Mucosa of descending colon (tissue), 3 donors: ENCODE results near the gene SLC6A17. TPM values are rescaled to one million over a fixed set of nuclear protein-coding genes. Genes with fewer than 3 reads are reported as not detected.

ENCODE experiments used
- ATAC-seq: fragments of 200-7000 bp; cut with Tn5 transposase; one replicate; pipeline ENCODE4 v1.9.1; 2020; ENCODE audit warnings: mild to moderate bottlenecking, moderate library complexity
- DNase-seq, 3 donors: peaks; one replicate each; pipeline ENCODE4 v3.0.0-alpha.2; 2020
- H3K36me3 ChIP-seq: fragments of 200-600 bp; one replicate; pipeline ENCODE4 v1.8.0; 2021; ENCODE audit warnings: low read depth, mild to moderate bottlenecking
- H3K4me1 ChIP-seq: fragments of 200-600 bp; one replicate; pipeline ENCODE4 v1.8.0; 2021; ENCODE audit warnings: low read depth, mild to moderate bottlenecking
- H3K4me3 ChIP-seq: fragments of 200-600 bp; one replicate; pipeline ENCODE4 v1.8.0; 2021; ENCODE audit warnings: mild to moderate bottlenecking
- H3K9me3 ChIP-seq: fragments of 200-600 bp; one replicate; pipeline ENCODE4 v1.8.0; 2021; ENCODE audit warnings: mild to moderate bottlenecking
- CTCF ChIP-seq: fragments of 200-600 bp; IDR thresholded peaks from one replicate; pipeline ENCODE4 v1.8.0; 2022; ENCODE audit warnings: antibody characterized with exemption, mild to moderate bottlenecking
- intact Hi-C, 2 donors: fragments of 100-400 bp; cut with DNase I in 1 of 2; cut with micrococcal nuclease in 1 of 2; formaldehyde crosslinking; loops; one replicate each; pipeline versions ENCODE4 v1.11.0 to v1.11.1; 2022; cut with DNase I, micrococcal nuclease
- total RNA-seq, 3 donors: library from RNA; stranded (reverse); fragmentation: NEBNext Ultra II Directional in 2 of 3; extraction: Animal tissue kit (Norgen Biotek cat#: 25700) in 2 of 3; gene quantifications; one replicate each; pipeline versions ENCODE4 v1.2.1 to v1.2.4, GENCODE V29; 2021 to 2023
- donor health status: DM: no; HTN: no; CAD: no; lungs with moderate emphysema.
- donor health status: DM: no; HTN: no; CAD: no.
- donor health status: DM: no; HTN: yes; CAD: no.

Gene SLC6A17
- total RNA-seq, 3 donors from 2014 or later, result 0.06 to 0.73 (median 0.10) TPM

- Histone ChIP-seq H3K4me1 (no peaks in the 10 kb centered on the region), H3K36me3 (no peaks in the 10 kb centered on the region), H3K9me3 (no peaks in the 10 kb centered on the region), H3K4me3 (no peak overlapping the region)
- no peak for ATAC-seq
- no peak for TF ChIP-seq CTCF
- no peak for DNase-seq
- intact Hi-C loops, result no loop called here
Measured at GRCh38 chr1:110218739-110219138, 68.4 kb downstream of the SLC6A17 start.

GRCh38 chr1:110220324-110220723, 70.0 kb downstream of the SLC6A17 start:
- no peak for TF ChIP-seq CTCF
- DNase-seq, result no peak
- no peak overlapping the region for H3K4me3 ChIP-seq
- ATAC-seq, result peak; percentile 62
- H3K9me3 ChIP-seq, result no peaks in the 10 kb centered on the region
- intact Hi-C loops, result no loop called here
- no peaks in the 10 kb centered on the region for H3K4me1 ChIP-seq
- H3K36me3 ChIP-seq, result no peaks in the 10 kb centered on the region

GRCh38 chr1:110221119-110221518, 70.8 kb downstream of the SLC6A17 start:
- no peaks in the 10 kb centered on the region for H3K36me3 ChIP-seq
- H3K4me1 ChIP-seq, result no peaks in the 10 kb centered on the region
- TF ChIP-seq CTCF, result no peak
- intact Hi-C loops, result no loop called here
- DNase-seq (no peak), ATAC-seq (no peak)
- H3K4me3 ChIP-seq, result no peak overlapping the region
- no peaks in the 10 kb centered on the region for H3K9me3 ChIP-seq

- Histone ChIP-seq H3K36me3 (no peaks in the 10 kb centered on the region), H3K4me3 (no peak overlapping the region), H3K4me1 (no peaks in the 10 kb centered on the region), H3K9me3 (no peaks in the 10 kb centered on the region)
- ATAC-seq, result no peak
- DNase-seq, result no peak
- intact Hi-C loops, result no loop called here
- TF ChIP-seq CTCF, result no peak
Measured at GRCh38 chr1:110223127-110223526, 72.8 kb downstream of the SLC6A17 start.

GRCh38 chr1:110223581-110223980, 73.3 kb downstream of the SLC6A17 start:
- intact Hi-C loops, result no loop called here
- Histone ChIP-seq H3K36me3 (no peaks in the 10 kb centered on the region), H3K9me3 (no peaks in the 10 kb centered on the region), H3K4me3 (no peak overlapping the region), H3K4me1 (no peaks in the 10 kb centered on the region)
- DNase-seq, result no peak
- no peak for ATAC-seq
- no peak for TF ChIP-seq CTCF
